HepG2 (cell line): ENCODE data around the gene DDX39B. TPM values are rescaled to one million over a fixed set of nuclear protein-coding genes. Genes with fewer than 3 reads are reported as not detected.

Source experiments
- CEBPG ChIP-seq: IDR thresholded peaks from 2 replicates; pipeline ENCODE4 v1.6.1; 2016
- ETV5 ChIP-seq: IDR thresholded peaks from 2 replicates; pipeline ENCODE4 v1.6.1; 2018; ENCODE audit warnings: missing biosample characterization, missing genetic modification reagents, inconsistent platforms, borderline replicate concordance
- FOXA1 ChIP-seq, 2 experiments: fragments of 450-650 bp in 1 of 2; sonication (generic) in 1 of 2; formaldehyde crosslinking in 1 of 2; IDR thresholded peaks; 2 replicates each; pipeline versions ENCODE4 v1.4.0 to v1.6.1; 2016 to 2020; ENCODE audit warnings: missing genetic modification reagents in 1 of 2
- HINFP ChIP-seq: sonication (generic); formaldehyde crosslinking; IDR thresholded peaks from 2 replicates; pipeline ENCODE4 v1.4.0; 2020; ENCODE audit warnings: low read depth, mild to moderate bottlenecking, missing genetic modification reagents
- KMT2B ChIP-seq: IDR thresholded peaks from 2 replicates; pipeline ENCODE4 v1.6.1; 2016; ENCODE audit warnings: missing genetic modification reagents, missing compliant biosample characterization
- MED8 ChIP-seq: sonication (generic); formaldehyde crosslinking; IDR thresholded peaks from 2 replicates; pipeline ENCODE4 v1.8.1; 2023; ENCODE audit warnings: mild to moderate bottlenecking, missing genetic modification reagents; ENCODE audit not compliant: insufficient replicate concordance
- MEIS1 ChIP-seq: sonication (generic); formaldehyde crosslinking; IDR thresholded peaks from 2 replicates; pipeline ENCODE4 v1.9.0; 2021; ENCODE audit warnings: mild to moderate bottlenecking, missing genetic modification reagents, moderate library complexity, borderline replicate concordance
- NFE2L2 ChIP-seq: fragments of 150-350 bp; IDR thresholded peaks from 2 replicates; pipeline ENCODE4 v1.6.1; 2014; ENCODE audit warnings: low read length
- POLR2A ChIP-seq, 2 experiments: IDR thresholded peaks; 2 replicates each; pipeline ENCODE4 v1.6.1; 2011; ENCODE audit warnings: low read depth in 2 of 2, low read length in 2 of 2, mild to moderate bottlenecking in 1 of 2, moderate library complexity in 1 of 2; ENCODE audit not compliant: insufficient read depth in 1 of 2
- TBX2 ChIP-seq: sonication (generic); formaldehyde crosslinking; IDR thresholded peaks from 2 replicates; pipeline ENCODE4 v1.5.0; 2020; ENCODE audit warnings: missing genetic modification reagents, mild to moderate bottlenecking, borderline replicate concordance
- THAP7 ChIP-seq: sonication (generic); formaldehyde crosslinking; IDR thresholded peaks from 2 replicates; pipeline ENCODE4 v1.8.1; 2023; ENCODE audit warnings: mild to moderate bottlenecking, missing genetic modification reagents
- WIZ ChIP-seq: sonication (generic); formaldehyde crosslinking; IDR thresholded peaks from 2 replicates; pipeline ENCODE4 v1.5.1; 2020; ENCODE audit warnings: mild to moderate bottlenecking, missing genetic modification reagents
- ZMAT3 ChIP-seq: sonication (generic); formaldehyde crosslinking; conservative IDR thresholded peaks from 2 replicates; pipeline ENCODE4 v1.7.0; 2021; ENCODE audit warnings: missing genetic modification reagents
- ZNF12 ChIP-seq: sonication (generic); formaldehyde crosslinking; IDR thresholded peaks from 2 replicates; pipeline ENCODE4 v1.5.0; 2020; ENCODE audit warnings: missing genetic modification reagents
- ZNF33B ChIP-seq: sonication (generic); formaldehyde crosslinking; IDR thresholded peaks from 2 replicates; pipeline ENCODE4 v1.5.1; 2020; ENCODE audit warnings: mild to moderate bottlenecking, missing genetic modification reagents
- ZNF407 ChIP-seq: sonication (generic); formaldehyde crosslinking; IDR thresholded peaks from one replicate; pipeline ENCODE4 v1.5.1; 2020; ENCODE audit warnings: mild to moderate bottlenecking, missing genetic modification reagents; ENCODE audit errors: not compliant biosample characterization
- ZNF468 ChIP-seq: sonication (generic); formaldehyde crosslinking; IDR thresholded peaks from 2 replicates; pipeline ENCODE4 v1.8.0; 2022; ENCODE audit warnings: mild to moderate bottlenecking, moderate library complexity, missing genetic modification reagents
- ZNF749 ChIP-seq: sonication (generic); formaldehyde crosslinking; IDR thresholded peaks from 2 replicates; pipeline ENCODE4 v1.8.0; 2022; ENCODE audit warnings: mild to moderate bottlenecking, missing genetic modification reagents, moderate library complexity, borderline replicate concordance
- ZNF768 ChIP-seq: sonication (generic); formaldehyde crosslinking; IDR thresholded peaks from 2 replicates; pipeline ENCODE4 v1.4.0; 2020; ENCODE audit warnings: missing genetic modification reagents
- ZNF83 ChIP-seq: sonication (generic); formaldehyde crosslinking; IDR thresholded peaks from 2 replicates; pipeline ENCODE4 v1.4.0; 2020; ENCODE audit warnings: missing genetic modification reagents, mild to moderate bottlenecking, borderline replicate concordance
- polyA plus RNA-seq, 8 experiments: library from polyadenylated mRNA; depleted of rRNA in 3 of 8; stranded (reverse) in 7 of 8; unstranded in 1 of 8; fragments of >200 nt; fragmentation: Illumina TruSeq in 4 of 8; extraction: Trizol in 4 of 8; gene quantifications; 2 replicates each; pipeline versions ENCODE4 v1.2.1 to v1.2.3, GENCODE V29; 2011 to 2016; ENCODE audit warnings: low read depth in 4 of 8, missing spikeins in 1 of 8, mixed read lengths in 1 of 8; ENCODE audit not compliant: insufficient read depth in 1 of 8
- total RNA-seq, 5 experiments: library from RNA; depleted of rRNA; stranded (reverse); fragments of >200 nt; fragmentation: Illumina TruSeq; extraction: Trizol; gene quantifications; 2 replicates each; pipeline ENCODE4 v1.2.3, GENCODE V29; 2016; ENCODE audit warnings: low read depth in 1 of 5

Gene DDX39B
- total and polyA plus RNA-seq, 2 of the 13 experiments (the other 11 are each of a cell fraction or from before 2014, with no cell fraction given) = 570 to 678 TPM

- TF ChIP-seq ZNF407 (peak; percentile 84), ZNF749 (CRISPR knock-in tag) (0 out of 2 replicates have a peak, but pooled peaks have one; percentile 61), ZMAT3 (CRISPR knock-in tag) (no peak), KMT2B (no peak), THAP7 (CRISPR knock-in tag) (0 out of 2 replicates have a peak, but pooled peaks have one; percentile 8), NFE2L2 (no peak), ETV5 (CRISPR knock-in tag) (peak; percentile 39; the same call in 1 of the 2 replicates), POLR2A (IDR thresholded peaks at IDR 0.05; ENCODE audit: insufficient read depth in 1 of 2, low read depth in 2 of 2, low read length in 2 of 2) (0 out of 4 replicates have a peak, but pooled peaks of 1 of the 2 experiments have one; percentile 20), MEIS1 (CRISPR knock-in tag) (0 out of 2 replicates have a peak, but pooled peaks have one; percentile 8), TBX2 (CRISPR knock-in tag) (0 out of 2 replicates have a peak, but pooled peaks have one; percentile 46), HINFP (0 out of 2 replicates have a peak, but pooled peaks have one; percentile 15), FOXA1 (IDR thresholded peaks at IDR 0.05) (no peak), FOXA1 (CRISPR knock-in tag; IDR thresholded peaks at IDR 0.05) (peak; percentile 55), ZNF12 (0 out of 2 replicates have a peak, but pooled peaks have one; percentile 46), ZNF768 (no peak), ZNF33B (0 out of 2 replicates have a peak, but pooled peaks have one; percentile 59), WIZ (no peak), ZNF83 (0 out of 2 replicates have a peak, but pooled peaks have one; percentile 63), ZNF468 (CRISPR knock-in tag) (peak; percentile 23; the same call in 1 of the 2 replicates), CEBPG (CRISPR knock-in tag) (peak; percentile 53), MED8 (no peak)
Observed at GRCh38 chr6:31541059-31541657, 645 bp downstream of the DDX39B start (continued).
